NCI-H1048 (cell line): ENCODE results near the gene CENPX.
A peak's percentile ranks its signal among the peaks of the same experiment; 100 is the strongest.

Experiments
- DNase-seq: peaks from one replicate; lab custom pipeline; 2025; lab: John Stamatoyannopoulos, UW

CENPX gene

GRCh38 chr17:82023447-82024241, 966 bp upstream of the CENPX start:
- DNase-seq = no peak

DNA sequence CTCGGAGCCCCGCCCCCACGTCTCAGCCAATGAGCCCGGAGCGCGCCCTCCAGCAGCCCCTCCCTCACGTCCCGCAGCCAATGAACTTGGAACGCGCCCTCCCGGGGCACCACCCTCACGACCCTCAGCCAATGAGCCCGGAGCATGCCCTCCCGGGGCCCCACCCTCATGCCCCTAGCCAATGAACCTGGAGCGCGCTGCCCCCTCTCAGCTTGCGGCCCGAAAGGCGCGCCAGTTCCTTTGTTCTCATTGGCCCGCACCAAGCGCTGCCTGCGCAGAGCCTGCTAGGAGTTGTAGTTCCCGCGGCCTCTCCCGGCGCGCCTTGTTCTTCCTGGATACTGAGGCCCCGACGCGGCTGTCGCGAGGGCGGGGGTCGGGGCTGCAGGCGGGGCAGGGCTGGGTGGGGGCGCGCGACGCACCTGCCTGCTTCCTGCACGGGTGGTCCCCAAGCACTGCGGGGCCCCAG, 336 bp upstream of the CENPX start, which contains the start of gene LRRC45:
Gene LRRC45 (plus strand): TSS at position 325 of the 466 bp plus-strand sequence. CDS start 339 bp downstream, outside the sequence.
- DNase-seq = peak; percentile 98

DNA sequence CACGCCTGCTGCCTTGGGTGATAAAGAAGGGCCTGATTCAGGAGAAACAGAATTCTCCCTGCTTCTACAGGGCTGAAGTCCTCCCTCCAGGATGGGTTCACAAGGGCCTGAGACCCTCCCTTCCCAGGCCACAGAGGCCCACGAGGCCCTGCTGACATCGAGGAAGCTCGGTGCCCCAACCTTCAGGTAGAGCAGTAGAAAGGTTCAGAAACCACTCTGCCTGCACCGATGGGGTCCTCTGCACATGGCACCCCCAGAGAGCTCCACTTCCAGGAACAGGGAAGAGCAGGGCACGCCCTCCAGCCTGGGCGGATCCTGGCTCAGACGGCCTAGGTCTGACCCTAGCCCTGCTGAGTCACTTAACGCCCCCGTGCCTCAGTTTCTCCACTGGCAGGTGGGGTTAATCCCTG, 773 bp downstream of the CENPX start:
- DNase-seq = no peak

DNA sequence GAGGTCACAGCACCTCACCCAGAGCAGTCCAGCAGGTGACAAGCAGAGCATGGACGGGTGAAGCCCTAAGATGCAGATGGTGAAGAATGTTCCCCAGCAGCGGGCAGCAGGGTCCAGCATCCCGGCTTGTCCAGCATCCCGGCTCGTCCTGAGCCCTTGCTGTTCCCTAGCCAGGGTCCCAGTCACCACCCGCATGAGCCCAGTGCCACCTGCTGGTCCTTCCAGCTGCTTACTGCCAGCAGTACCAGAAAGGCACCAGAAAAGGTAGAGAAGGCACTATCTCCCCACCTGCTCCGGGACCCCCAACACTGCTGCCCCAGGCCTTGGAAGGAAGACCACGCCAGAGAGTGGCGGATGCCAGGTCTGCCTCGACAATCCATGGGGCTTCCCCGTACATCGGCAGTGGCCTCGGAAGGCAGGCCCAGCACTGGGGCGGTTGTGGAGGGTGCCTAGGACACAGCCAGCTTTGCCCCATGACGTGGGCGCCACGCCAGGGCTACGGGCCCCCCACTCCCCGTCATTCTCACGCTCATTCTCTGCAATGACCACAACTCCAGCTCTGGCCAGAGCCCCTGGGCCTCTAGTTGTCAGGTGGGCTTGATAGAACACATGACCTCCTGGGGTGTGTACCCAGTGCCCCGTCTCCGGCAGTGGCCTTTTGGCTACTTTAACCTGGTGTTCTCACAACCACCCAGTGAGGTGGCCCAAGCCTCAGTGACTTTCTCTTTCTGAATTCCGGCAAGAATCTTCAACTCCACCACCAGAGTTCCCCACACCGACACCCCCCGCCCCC, 1.4 kb downstream of the CENPX start:
- no peak for DNase-seq

GRCh38 chr17:82020572-82021106, 2.0 kb downstream of the CENPX start:
- DNase-seq = no peak

GRCh38 chr17:82019690-82020571, 2.7 kb downstream of the CENPX start:
- DNase-seq = peak; percentile 19

- DNase-seq = no peak
Measured at GRCh38 chr17:82018989-82019689, 3.5 kb downstream of the CENPX start.

GRCh38 chr17:82018152-82018988, 4.3 kb downstream of the CENPX start:
- no peak for DNase-seq

GRCh38 chr17:82017612-82018151, 5.0 kb downstream of the CENPX start:
- no peak for DNase-seq

DNA sequence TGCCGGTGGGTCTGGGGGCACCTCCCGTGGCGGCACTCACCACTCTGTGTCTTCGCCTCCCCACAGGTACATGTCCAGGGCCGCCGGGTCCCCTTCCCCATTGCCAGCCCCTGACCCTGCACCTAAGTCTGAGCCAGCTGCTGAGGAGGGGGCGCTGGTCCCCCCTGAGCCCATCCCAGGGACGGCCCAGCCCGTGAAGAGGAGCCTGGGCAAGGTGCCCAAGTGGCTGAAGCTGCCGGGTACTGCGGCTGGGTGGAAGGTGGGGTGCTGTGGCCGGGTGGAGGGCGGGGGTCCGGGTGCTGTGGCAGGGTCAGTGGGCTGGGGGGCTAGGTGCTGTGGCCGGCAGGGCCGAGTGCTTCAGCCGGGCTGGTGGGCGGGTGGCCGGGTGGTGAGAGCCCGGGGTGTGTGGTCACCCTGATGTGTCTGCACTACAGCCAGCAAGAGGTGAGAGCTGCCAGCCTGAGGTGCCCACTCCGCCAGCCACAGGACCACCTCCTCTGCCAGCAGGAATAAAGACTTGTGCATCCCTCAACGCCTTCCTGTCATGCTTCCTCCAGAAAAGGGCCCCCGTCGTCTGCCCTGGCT, 5.7 kb downstream of the CENPX start:
- DNase-seq = no peak

- no peak for DNase-seq
Measured at GRCh38 chr17:82016061-82016874, 6.4 kb downstream of the CENPX start.

DNA sequence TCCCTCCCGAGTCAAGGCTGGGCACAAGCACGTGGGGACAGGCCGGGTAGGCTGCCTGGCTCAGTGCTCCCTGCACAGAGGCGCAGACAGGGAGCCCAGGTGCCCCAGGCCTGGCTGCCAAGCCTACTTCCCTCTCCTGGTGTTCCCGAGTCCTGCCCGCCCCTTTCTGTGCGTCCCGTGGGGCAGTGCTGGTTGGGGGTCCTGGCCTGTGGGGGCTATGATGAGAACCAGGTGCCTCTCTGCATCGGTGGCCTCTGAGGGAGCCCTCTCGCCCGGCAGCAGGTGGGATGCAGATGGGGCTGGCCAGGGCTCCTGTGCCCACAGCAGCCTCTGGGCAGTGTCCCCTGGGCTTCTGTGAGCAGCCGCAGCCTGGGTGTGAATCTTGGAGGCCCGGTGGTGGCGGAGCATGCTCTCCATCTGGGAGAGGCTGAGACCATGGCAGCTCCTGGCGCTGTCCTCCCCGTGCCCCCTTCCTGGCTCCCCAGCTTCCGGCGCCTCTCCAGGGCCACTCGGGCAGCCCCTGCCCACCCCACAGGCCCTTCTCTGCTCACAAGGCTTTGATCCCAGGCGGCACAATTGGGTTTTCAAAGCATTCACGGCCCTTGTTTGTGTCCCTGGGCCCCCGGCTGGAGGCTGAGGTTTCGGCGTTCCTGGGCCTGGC, 7.2 kb downstream of the CENPX start:
- no peak for DNase-seq

GRCh38 chr17:82014971-82015310, 7.7 kb downstream of the CENPX start:
- DNase-seq = no peak

DNA sequence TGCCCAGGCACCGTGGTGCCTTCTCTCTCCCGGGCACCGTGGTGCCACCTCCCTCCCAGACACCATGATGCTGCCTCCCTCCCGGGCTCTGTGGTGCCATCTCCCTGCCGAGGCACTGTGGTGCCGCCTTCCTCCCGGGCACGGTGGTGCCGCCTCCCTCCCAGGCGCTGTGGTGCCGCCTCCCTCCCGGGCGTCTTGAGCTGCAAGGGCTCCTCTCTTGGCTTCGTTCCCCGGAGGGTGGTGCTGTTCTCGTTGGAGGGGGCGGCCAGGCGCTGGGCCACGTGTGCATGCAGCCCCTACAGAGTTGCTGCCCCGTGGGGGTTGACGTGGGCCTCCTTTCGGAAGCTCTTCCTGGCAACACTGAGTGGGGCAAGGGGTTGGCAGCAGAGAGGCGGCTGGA, 8.2 kb downstream of the CENPX start:
- DNase-seq = no peak

DNA sequence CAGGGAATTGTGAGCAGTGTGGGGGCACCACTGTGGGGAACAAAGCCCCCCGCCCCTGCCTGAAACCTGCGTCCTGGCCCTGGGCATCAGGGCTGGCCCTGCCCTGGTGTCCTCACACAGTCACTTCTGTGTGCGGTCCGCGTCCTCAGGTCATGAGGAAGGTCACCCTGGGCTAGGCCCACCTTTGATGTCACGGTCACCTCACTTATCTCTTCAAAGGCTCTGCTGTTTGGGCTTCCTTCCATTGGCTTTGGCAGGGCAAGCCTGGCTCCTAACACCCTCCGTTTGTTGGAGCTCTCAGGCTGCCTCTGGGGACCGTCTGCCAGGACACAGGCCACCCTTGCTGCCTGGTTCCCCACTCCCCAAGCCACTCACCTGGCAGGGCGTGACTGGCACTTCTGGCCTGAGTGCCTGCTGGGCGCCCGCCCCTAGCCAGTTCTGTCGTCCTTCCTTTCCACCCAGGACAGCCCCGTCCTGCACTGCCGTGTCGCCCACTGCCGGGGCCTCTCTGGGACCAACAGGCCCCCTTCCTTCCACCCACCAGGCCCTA, 8.8 kb downstream of the CENPX start:
- no peak for DNase-seq

GRCh38 chr17:82013341-82013740, 9.3 kb downstream of the CENPX start:
- DNase-seq = no peak

DNA sequence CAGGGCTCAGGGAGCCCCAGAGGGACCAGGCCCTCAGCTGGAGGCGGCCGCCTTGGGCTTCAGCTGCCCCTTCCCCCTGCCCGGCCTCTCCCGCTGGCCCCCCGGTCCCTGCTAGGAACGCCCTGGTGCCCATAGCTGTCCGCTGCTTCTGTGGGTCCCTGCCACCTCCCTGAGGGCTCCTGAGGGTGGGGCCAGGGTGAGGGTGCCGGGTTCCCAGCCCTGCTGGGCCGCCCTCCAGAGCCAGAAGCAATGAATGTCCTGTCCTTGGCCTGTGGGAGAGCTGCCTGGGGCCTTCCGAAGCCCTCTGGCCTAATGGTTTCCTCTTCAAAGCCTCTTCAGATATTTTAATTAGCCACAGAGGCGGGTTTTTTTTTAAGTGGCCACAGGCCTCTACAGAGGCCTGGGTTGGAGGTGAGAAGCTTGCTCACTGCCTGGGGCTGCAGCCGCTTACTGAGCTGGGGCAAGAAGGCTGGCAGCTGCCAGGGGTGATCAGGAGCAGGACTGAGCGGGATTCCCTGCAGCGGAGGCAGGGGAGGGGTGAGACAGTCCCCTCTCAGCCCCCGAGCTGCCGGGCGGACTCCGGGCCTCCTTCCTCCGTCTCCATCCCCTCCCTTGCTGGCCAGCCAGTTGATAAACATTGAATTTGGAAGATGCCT, 9.9 kb downstream of the CENPX start:
- DNase-seq = no peak
